Sigmoid colon (tissue), 4 donors: ENCODE measurements around the gene GNAS.

ENCODE experiments used
- EP300 ChIP-seq, 4 donors: sonication (generic); formaldehyde crosslinking; IDR thresholded peaks; one replicate each; pipeline ENCODE4 v1.6.1; 2017; ENCODE audit warnings: antibody characterized with exemption in 4 of 4
- POLR2A ChIP-seq, 2 donors: fragments of 450-650 bp; IDR thresholded peaks; one replicate each; pipeline ENCODE4 v1.6.1; 2016; ENCODE audit warnings: antibody characterized with exemption in 2 of 2, mild to moderate bottlenecking in 2 of 2, moderate library complexity in 2 of 2
- POLR2AphosphoS5 ChIP-seq, 4 donors: sonication (generic); formaldehyde crosslinking; IDR thresholded peaks; one replicate each; pipeline ENCODE4 v1.6.1; 2017; ENCODE audit warnings: antibody characterized with exemption in 4 of 4
- TF ChIP-seq, protein P1 (sequence below), 4 experiments: fragments of 450-650 bp in 3 of 4; fragments of 200-600 bp in 1 of 4; IDR thresholded peaks; one replicate each; pipeline ENCODE4 v1.5.1; 2016 to 2019; ENCODE audit warnings: antibody characterized with exemption in 4 of 4, mild to moderate bottlenecking in 3 of 4, moderate library complexity in 2 of 4

DNA sequence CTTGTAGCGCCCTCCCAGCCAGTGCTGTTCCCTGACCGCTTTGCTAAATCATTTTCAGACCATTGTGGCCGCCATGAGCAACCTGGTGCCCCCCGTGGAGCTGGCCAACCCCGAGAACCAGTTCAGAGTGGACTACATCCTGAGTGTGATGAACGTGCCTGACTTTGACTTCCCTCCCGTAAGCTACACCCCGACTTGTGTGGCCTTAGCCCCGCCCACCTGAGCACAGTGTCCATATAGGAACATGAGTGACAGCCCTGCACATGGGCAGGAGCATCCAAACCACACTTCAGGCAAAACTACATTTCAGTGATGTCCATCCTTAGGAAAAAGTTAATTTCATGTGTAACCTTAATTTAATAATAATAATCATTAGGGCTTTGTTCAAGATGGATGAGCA is 51.1 kb downstream of the GNAS start:
- TF ChIP-seq EP300 (IDR thresholded peaks at IDR 0.05) (no peak), POLR2A (IDR thresholded peaks at IDR 0.05) (no peak), POLR2AphosphoS5 (IDR thresholded peaks at IDR 0.05) (no peak)
- TF ChIP-seq, protein P1, sequence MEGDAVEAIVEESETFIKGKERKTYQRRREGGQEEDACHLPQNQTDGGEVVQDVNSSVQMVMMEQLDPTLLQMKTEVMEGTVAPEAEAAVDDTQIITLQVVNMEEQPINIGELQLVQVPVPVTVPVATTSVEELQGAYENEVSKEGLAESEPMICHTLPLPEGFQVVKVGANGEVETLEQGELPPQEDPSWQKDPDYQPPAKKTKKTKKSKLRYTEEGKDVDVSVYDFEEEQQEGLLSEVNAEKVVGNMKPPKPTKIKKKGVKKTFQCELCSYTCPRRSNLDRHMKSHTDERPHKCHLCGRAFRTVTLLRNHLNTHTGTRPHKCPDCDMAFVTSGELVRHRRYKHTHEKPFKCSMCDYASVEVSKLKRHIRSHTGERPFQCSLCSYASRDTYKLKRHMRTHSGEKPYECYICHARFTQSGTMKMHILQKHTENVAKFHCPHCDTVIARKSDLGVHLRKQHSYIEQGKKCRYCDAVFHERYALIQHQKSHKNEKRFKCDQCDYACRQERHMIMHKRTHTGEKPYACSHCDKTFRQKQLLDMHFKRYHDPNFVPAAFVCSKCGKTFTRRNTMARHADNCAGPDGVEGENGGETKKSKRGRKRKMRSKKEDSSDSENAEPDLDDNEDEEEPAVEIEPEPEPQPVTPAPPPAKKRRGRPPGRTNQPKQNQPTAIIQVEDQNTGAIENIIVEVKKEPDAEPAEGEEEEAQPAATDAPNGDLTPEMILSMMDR (IDR thresholded peaks at IDR 0.05): no peak
